ENCODE data around the gene CDH4.
A peak's percentile ranks its signal among the peaks of the same experiment; 100 is the strongest.

CDH4 gene

GRCh38 chr20:61331543-61331942, 79.5 kb downstream of the CDH4 start:
- DNase-seq: peak in 1 of 5 experiments; percentile 12

- DNase-seq: no peak
These were observed 80.2 kb downstream of the CDH4 start for GRCh38 chr20:61332016-61332975.

GRCh38 chr20:61333484-61334108, 81.5 kb downstream of the CDH4 start:
- DNase-seq: no peak

- no peak for DNase-seq
These were observed 88.1 kb downstream of the CDH4 start for GRCh38 chr20:61340157-61340556.

GRCh38 chr20:61341605-61342004, 89.5 kb downstream of the CDH4 start:
- DNase-seq: no peak

- DNase-seq: no peak
These were observed 91.9 kb downstream of the CDH4 start for GRCh38 chr20:61343934-61344333.

- DNase-seq: no peak
These were observed 93.6 kb downstream of the CDH4 start for GRCh38 chr20:61345656-61346055.

- DNase-seq: no peak
These were observed 94.9 kb downstream of the CDH4 start for GRCh38 chr20:61346996-61347395.

GRCh38 chr20:61347443-61347842, 95.4 kb downstream of the CDH4 start:
- no peak for DNase-seq

GRCh38 chr20:61349447-61350165, 97.5 kb downstream of the CDH4 start:
- DNase-seq: no peak

GRCh38 chr20:61350500-61351250, 98.6 kb downstream of the CDH4 start:
- no peak for DNase-seq

- DNase-seq: no peak
These were observed 100.5 kb downstream of the CDH4 start for GRCh38 chr20:61352346-61353260.

- DNase-seq: no peak
These were observed 101.4 kb downstream of the CDH4 start for GRCh38 chr20:61353261-61354000.

- no peak for DNase-seq
These were observed 101.9 kb downstream of the CDH4 start for GRCh38 chr20:61354001-61354390.

GRCh38 chr20:61354501-61354900, 102.4 kb downstream of the CDH4 start:
- DNase-seq: no peak

GRCh38 chr20:61354901-61355495, 102.9 kb downstream of the CDH4 start:
- no peak for DNase-seq

- no peak for DNase-seq
These were observed 103.5 kb downstream of the CDH4 start for GRCh38 chr20:61355585-61355984.

GRCh38 chr20:61356196-61356595, 104.1 kb downstream of the CDH4 start:
- DNase-seq: no peak

GRCh38 chr20:61357119-61357518, 105.1 kb downstream of the CDH4 start:
- no peak for DNase-seq

- no peak for DNase-seq
These were observed 107.2 kb downstream of the CDH4 start for GRCh38 chr20:61359254-61359653.
